Measurements from ENCODE around the gene RNF224. TPM values are rescaled to one million over a fixed set of nuclear protein-coding genes. Genes with fewer than 3 reads are reported as not detected.
"Not testable (repeated sequence)": the region's sequence is repeated elsewhere in the genome, so short reads cannot be mapped to it uniquely, and the experiment has no call there.

The RNF224 gene
- polyA plus RNA-seq, 1 donor (not counting 4 experiments of a cell fraction or from before 2014, with no cell fraction given) = not detected

DNA sequence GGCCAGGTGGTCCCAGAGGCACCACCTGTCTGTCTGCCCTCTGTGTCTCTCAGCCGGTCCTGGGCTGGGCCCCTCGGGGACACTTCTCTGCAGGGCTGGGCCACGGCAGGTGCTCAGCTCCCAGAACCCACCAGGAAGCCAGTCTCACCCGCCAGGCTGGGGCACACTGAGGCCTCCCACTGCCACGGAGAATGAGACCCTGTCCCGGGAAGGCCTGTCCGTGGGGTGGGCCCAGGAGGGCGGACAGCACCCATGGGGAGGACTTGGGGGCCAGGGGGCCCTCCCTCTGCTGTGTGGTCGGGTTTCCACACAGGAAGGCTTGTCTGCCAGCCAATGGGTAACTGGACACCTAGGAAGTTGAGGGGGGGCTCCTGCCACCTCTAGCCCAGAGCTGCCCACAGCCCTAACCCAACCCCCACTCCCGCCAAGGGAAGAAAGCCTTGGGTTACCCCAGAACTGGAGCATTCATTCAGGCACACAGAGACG, 9.7 kb downstream of the RNF224 start:
- Histone ChIP-seq H3K36me3 (ENCODE audit: control insufficient read depth in 2 of 2, extremely low read depth in 1 of 2, insufficient read depth in 2 of 2, low read length in 2 of 2) (peaks cover 1 to 8% of the 10 kb centered on the region in 2 experiments), H3K4me2 (ENCODE audit: control insufficient read depth, extremely low read depth, insufficient read depth, low read depth, low read length) (no peak overlapping the region), H3K27me3 (ENCODE audit: control insufficient read depth, extremely low read depth, insufficient read depth, low read length) (peaks cover 12% of the 10 kb centered on the region), H3K27ac (ENCODE audit: control insufficient read depth, insufficient read depth, low read length) (no peak overlapping the region), H3K4me3 (ENCODE audit: control insufficient read depth in 2 of 3, extremely low read depth in 1 of 3, insufficient read depth in 2 of 3, low read depth in 1 of 3, low read length in 3 of 3) (no peak overlapping the region), H3K9me1 (ENCODE audit: control insufficient read depth, extremely low read depth, insufficient read depth, low read length) (no peaks in the 10 kb centered on the region), H3K79me2 (ENCODE audit: control insufficient read depth, insufficient read depth, low read length) (peaks cover 14% of the 10 kb centered on the region), H4K20me1 (ENCODE audit: control insufficient read depth, extremely low read depth, insufficient read depth, low read length) (peaks cover 4% of the 10 kb centered on the region), H3K9me3 (ENCODE audit: control insufficient read depth, low read depth, low read length) (no peaks in the 10 kb centered on the region), H2AFZ (ENCODE audit: control insufficient read depth, low read length) (no peak overlapping the region), H3K4me1 (ENCODE audit: control insufficient read depth, extremely low read depth, insufficient read depth, low read length) (no peaks in the 10 kb centered on the region), H3K9ac (ENCODE audit: control insufficient read depth, extremely low read depth, insufficient read depth, low read length) (no peak overlapping the region)
- no peak for DNase-seq (ENCODE audit: low read depth, low spot score)
- dilution Hi-C loops (cut with MboI; ENCODE audit: extremely low pct_ligation_motif_present, low sequenced_read_pairs) = no loop called here
- no peak for FAIRE-seq
- TF ChIP-seq EZH2 (IDR thresholded peaks at IDR 0.05; ENCODE audit: low read length) = no peak
- TF ChIP-seq, protein P1, sequence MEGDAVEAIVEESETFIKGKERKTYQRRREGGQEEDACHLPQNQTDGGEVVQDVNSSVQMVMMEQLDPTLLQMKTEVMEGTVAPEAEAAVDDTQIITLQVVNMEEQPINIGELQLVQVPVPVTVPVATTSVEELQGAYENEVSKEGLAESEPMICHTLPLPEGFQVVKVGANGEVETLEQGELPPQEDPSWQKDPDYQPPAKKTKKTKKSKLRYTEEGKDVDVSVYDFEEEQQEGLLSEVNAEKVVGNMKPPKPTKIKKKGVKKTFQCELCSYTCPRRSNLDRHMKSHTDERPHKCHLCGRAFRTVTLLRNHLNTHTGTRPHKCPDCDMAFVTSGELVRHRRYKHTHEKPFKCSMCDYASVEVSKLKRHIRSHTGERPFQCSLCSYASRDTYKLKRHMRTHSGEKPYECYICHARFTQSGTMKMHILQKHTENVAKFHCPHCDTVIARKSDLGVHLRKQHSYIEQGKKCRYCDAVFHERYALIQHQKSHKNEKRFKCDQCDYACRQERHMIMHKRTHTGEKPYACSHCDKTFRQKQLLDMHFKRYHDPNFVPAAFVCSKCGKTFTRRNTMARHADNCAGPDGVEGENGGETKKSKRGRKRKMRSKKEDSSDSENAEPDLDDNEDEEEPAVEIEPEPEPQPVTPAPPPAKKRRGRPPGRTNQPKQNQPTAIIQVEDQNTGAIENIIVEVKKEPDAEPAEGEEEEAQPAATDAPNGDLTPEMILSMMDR (optimal IDR thresholded peaks at IDR 0.05 in 1 of 3, IDR thresholded peaks at IDR 0.05 in 1 of 3, conservative IDR thresholded peaks at IDR 0.05 in 1 of 3; ENCODE audit: extremely low read depth in 1 of 3, insufficient read depth in 2 of 3, low read length in 3 of 3) = no peak

DNA sequence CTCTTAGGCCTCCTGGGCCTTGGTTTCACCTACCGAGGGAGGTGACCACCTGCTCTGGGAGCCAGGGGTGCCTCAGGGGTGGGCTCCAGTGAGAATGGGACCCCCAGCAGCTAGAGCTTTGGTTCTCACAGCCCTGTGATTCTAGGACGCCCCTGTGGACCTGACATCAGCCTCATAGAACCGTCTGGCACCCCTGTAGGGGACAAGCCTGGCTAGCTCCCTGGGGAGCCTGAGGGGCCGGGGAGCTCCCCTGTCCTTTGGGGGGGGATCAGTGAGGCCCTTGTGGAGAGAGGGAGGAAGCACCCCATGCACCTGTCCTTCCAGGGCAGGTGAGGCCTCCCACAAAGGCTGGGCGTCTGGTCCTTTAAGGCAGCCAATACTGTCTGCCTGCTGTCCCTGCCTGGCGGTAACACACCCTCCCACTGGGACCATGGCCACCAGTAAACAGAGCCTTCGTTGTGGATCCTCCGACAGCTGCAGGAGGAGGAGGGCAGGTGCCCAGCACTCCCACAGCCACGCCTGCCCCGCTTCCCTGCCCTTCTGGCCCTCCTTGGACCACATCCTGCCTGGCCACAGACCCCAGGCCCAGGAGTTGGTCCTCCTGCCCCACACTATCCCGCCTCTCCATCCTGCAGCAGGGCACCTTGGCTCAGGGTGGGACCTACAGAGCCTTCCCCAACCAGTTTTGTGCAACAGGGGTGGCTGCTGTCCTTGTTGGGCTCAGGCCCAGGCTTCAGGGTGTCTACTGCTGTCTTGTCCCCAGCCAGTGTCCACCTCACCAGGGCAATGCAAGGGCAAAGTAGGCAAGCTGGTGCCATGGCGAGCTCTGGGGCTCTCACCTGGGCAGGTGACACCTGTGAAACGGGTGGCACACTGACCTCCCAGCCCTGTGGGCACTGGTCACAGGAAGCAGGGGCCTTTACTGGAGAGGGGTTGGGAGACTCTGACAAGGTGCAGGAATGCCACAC, 10.7 kb downstream of the RNF224 start:
- no peak for DNase-seq (ENCODE audit: low read depth, low spot score)
- H3K9me3 ChIP-seq (ENCODE audit: control insufficient read depth, low read depth, low read length) = no peaks in the 10 kb centered on the region
- no peak for TF ChIP-seq EZH2 (IDR thresholded peaks at IDR 0.05; ENCODE audit: low read length)
- TF ChIP-seq, protein P1 (optimal IDR thresholded peaks at IDR 0.05 in 1 of 3, IDR thresholded peaks at IDR 0.05 in 1 of 3, conservative IDR thresholded peaks at IDR 0.05 in 1 of 3; ENCODE audit: extremely low read depth in 1 of 3, insufficient read depth in 2 of 3, low read length in 3 of 3) = no peak

DNA sequence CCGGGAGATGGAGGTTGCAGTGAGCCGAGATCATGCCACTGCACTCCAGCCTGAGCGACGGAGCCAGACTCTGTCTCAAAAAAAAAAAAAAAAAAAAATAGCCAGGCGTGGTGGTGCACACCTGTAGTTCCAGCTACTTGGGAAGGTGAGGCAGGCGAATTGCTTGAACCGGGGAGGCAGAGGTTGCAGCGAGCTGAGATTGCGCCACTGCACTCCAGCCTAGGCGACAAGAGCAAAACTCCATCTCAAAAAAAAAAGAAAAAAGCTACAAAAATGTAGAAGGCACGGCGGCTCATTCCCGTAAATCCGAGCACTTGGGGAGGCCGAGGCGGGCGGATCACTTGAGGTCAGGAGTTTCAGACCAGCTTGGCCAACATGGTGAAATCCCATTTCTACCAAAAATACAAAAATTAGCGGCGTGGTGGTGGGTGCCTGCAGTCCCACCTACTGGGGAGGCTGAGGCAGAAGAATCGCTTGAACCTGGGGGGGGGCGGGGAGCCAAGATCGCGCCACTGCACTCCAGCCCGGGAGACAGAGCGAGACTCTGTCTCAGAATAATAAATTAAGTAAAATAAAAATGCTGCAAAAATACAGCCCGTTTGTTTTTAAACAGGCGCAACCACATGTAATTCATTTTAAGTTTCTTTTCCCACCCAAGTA, 12.4 kb downstream of the RNF224 start:
- H3K79me2 ChIP-seq (ENCODE audit: control insufficient read depth, insufficient read depth, low read length) = peaks cover 33% of the 10 kb centered on the region
- dilution Hi-C loops (cut with MboI; ENCODE audit: extremely low pct_ligation_motif_present, low sequenced_read_pairs) = not testable (repeated sequence)

More for the DNA sequence above, 10.7 kb downstream of the RNF224 start:
- Histone ChIP-seq H2AFZ (ENCODE audit: control insufficient read depth, low read length) (no peak overlapping the region), H3K4me3 (ENCODE audit: control insufficient read depth in 2 of 3, extremely low read depth in 1 of 3, insufficient read depth in 2 of 3, low read depth in 1 of 3, low read length in 3 of 3) (no peak overlapping the region), H3K27ac (ENCODE audit: control insufficient read depth, insufficient read depth, low read length) (no peak overlapping the region), H3K4me1 (ENCODE audit: control insufficient read depth, extremely low read depth, insufficient read depth, low read length) (peaks cover 7% of the 10 kb centered on the region), H3K9ac (ENCODE audit: control insufficient read depth, extremely low read depth, insufficient read depth, low read length) (no peak overlapping the region), H3K9me1 (ENCODE audit: control insufficient read depth, extremely low read depth, insufficient read depth, low read length) (no peaks in the 10 kb centered on the region), H4K20me1 (ENCODE audit: control insufficient read depth, extremely low read depth, insufficient read depth, low read length) (peaks cover 15% of the 10 kb centered on the region), H3K36me3 (ENCODE audit: control insufficient read depth in 2 of 2, extremely low read depth in 1 of 2, insufficient read depth in 2 of 2, low read length in 2 of 2) (peaks cover 8 to 15% of the 10 kb centered on the region in 2 experiments), H3K27me3 (ENCODE audit: control insufficient read depth, extremely low read depth, insufficient read depth, low read length) (peaks cover 9% of the 10 kb centered on the region), H3K79me2 (ENCODE audit: control insufficient read depth, insufficient read depth, low read length) (peaks cover 24% of the 10 kb centered on the region), H3K4me2 (ENCODE audit: control insufficient read depth, extremely low read depth, insufficient read depth, low read depth, low read length) (no peak overlapping the region)
- dilution Hi-C loops (cut with MboI; ENCODE audit: extremely low pct_ligation_motif_present, low sequenced_read_pairs) = no loop called here
- FAIRE-seq = no peak

More for the DNA sequence above, 12.4 kb downstream of the RNF224 start:
- FAIRE-seq; H3K9me3 ChIP-seq (ENCODE audit: control insufficient read depth, low read depth, low read length); H3K9me1 ChIP-seq (ENCODE audit: control insufficient read depth, extremely low read depth, insufficient read depth, low read length); H3K27me3 ChIP-seq (ENCODE audit: control insufficient read depth, extremely low read depth, insufficient read depth, low read length); H2AFZ ChIP-seq (ENCODE audit: control insufficient read depth, low read length); DNase-seq (ENCODE audit: low read depth, low spot score): not testable (repeated sequence)
- peaks cover 11 to 26% of the 10 kb centered on the region in 2 experiments for H3K36me3 ChIP-seq (ENCODE audit: control insufficient read depth in 2 of 2, extremely low read depth in 1 of 2, insufficient read depth in 2 of 2, low read length in 2 of 2)
- H4K20me1 ChIP-seq (ENCODE audit: control insufficient read depth, extremely low read depth, insufficient read depth, low read length) = peaks cover 28% of the 10 kb centered on the region
- peak overlapping the region; percentile 77 to 85 (median 80) for H3K4me3 ChIP-seq (ENCODE audit: control insufficient read depth in 2 of 3, extremely low read depth in 1 of 3, insufficient read depth in 2 of 3, low read depth in 1 of 3, low read length in 3 of 3)
- peak overlapping the region; percentile 92 for H3K9ac ChIP-seq (ENCODE audit: control insufficient read depth, extremely low read depth, insufficient read depth, low read length)
- peak overlapping the region; percentile 82 for H3K4me2 ChIP-seq (ENCODE audit: control insufficient read depth, extremely low read depth, insufficient read depth, low read depth, low read length)
- peaks cover 24% of the 10 kb centered on the region for H3K4me1 ChIP-seq (ENCODE audit: control insufficient read depth, extremely low read depth, insufficient read depth, low read length)
- H3K27ac ChIP-seq (ENCODE audit: control insufficient read depth, insufficient read depth, low read length) = peak overlapping the region; percentile 90
